IPS-NIHi7 (cell line): ENCODE data around the gene VEGFA.

ENCODE experiments used
- DNase-seq: peaks from one replicate; pipeline ENCODE4 v3.0.0; 2012; ENCODE audit warnings: mixed read lengths; ENCODE audit errors: extremely low spot score

VEGFA gene

DNA sequence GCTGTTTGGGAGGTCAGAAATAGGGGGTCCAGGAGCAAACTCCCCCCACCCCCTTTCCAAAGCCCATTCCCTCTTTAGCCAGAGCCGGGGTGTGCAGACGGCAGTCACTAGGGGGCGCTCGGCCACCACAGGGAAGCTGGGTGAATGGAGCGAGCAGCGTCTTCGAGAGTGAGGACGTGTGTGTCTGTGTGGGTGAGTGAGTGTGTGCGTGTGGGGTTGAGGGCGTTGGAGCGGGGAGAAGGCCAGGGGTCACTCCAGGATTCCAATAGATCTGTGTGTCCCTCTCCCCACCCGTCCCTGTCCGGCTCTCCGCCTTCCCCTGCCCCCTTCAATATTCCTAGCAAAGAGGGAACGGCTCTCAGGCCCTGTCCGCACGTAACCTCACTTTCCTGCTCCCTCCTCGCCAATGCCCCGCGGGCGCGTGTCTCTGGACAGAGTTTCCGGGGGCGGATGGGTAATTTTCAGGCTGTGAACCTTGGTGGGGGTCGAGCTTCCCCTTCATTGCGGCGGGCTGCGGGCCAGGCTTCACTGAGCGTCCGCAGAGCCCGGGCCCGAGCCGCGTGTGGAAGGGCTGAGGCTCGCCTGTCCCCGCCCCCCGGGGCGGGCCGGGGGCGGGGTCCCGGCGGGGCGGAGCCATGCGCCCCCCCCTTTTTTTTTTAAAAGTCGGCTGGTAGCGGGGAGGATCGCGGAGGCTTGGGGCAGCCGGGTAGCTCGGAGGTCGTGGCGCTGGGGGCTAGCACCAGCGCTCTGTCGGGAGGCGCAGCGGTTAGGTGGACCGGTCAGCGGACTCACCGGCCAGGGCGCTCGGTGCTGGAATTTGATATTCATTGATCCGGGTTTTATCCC lies at the start of gene VEGFA:
TSS of gene VEGFA (plus strand) at position 686 of the 846 bp plus-strand sequence.
- peak; percentile 93 for DNase-seq

DNA sequence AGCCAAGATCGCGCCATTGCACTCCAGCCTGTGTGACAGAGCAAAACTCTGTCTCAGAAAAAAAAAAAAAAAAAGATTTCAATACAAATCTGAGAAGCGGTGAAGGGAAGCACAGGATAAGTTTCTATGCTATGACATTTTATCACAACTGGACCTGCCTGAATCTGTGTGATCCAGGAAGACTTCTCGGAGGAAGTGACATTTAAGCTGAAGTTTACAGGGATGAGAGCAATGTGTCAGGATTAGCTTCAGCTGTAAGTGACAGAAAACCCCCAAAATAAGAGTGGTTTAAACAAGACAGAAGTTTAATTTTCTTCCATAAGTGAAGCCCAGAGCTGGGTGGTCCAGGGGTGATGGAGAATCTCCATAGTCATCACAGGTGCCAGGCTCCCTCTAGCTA lies 49.0 kb upstream of the VEGFA start:
- DNase-seq = no peak

DNA sequence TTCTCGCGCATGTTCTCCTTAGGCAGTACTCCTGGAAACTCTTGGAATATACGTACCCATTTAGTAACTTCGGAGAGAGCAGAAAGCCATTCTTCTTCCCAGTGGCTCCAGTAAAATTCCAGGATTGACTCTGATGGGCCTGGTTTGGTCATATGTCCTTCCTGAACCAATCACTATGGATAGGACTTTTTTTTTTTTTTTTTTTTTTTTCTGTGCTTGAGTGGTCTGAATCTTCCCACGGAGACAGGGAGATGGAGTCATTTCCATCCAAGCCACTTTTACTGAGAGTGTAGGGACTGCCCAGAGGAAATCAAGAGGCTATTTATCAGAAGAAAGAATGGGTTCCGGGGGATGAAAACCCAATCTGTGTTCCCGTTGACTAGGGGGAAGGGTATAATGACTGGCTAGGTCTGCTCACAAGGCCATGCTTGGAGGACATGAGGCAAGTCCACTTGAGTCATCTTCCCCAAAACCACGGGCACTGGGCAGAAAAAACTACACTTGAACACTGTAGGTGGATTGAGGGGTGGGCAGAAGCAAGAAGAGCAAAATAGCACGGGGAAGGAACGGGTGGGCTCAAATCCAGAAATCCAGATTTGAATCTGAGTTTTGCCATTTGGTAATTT lies 47.0 kb upstream of the VEGFA start:
- no peak for DNase-seq

DNA sequence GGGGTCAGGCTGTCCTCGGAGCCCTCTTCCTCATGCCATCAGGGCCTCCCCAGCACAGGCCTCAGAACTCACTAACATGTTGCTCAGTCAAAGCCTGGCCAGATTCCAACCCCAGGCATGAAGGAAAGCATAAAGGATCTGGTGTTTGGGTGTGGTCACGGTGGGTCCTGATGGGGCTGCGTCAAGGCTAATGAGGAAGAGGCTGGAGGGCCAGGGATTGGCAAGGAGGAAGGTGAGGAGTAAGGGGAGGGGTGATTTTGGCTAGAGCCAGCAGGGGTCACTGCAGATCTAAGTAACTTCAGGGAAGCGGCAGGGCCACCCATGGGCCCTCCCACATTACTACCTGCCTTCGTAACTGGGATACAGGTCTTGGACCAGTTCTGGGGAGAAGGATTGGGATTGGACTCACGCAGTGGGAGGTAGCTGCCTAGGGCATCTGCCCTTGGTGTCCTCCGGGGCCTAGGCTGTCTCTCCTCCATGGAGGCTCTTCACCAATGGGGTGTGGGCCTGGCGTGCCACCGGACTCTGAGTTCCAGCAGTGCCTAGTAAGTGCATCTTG lies 46.2 kb upstream of the VEGFA start:
- DNase-seq = peak; percentile 89

DNA sequence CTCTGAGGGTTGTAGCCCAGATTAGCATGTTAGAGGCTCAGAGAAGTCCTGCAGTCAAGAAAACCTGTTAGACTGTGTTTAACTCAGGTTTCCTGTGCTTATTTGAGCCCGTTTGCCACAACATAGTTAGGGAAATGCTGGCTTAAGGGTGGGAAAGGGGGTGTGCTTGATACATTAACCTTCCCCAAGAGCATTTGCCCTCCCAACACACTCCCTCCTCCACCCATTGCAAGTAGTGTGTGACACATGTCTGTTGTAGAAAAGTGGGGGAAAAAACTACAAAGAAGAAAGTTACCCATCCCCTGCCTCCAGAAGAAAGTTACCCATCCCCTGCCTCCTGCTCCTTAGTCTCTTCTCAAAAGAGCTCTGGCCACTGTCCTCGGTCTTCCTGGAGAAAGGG lies 45.7 kb upstream of the VEGFA start:
- DNase-seq = no peak

DNA sequence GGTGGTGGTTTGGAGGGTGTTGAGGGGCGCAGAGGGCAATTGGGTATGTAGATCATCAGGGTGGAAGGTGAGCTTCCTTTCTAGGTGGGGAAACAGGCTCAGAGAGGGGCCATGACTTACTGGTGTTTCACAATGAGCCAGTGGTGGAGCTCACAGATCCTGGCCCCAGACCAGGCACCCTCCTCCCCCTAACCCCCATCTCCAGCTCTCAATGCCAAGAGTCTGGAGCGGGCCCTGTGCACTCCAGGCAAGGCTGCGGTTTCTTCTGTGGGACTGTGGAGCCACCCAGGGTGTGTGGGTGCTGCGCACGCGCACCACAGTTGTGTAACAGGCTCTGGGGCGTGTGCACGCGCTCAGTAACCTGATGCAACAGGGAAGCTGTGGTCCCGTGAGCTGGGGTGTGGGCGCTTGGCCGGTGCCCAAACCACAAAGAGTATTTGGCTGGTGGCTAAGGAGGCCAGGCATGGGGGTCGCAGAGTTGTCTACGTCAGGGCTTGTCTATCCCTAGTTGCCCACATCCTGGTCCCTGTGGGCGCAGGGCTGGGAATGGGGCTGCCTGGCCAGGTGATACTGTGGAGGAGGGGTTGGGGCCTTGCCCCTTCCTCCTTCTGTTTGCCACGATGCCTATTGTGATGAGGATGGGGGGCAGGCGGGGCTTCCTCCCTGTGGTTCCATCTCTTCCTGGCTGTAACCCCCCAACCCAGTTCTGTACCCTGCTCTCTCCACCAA lies 44.9 kb upstream of the VEGFA start:
- no peak for DNase-seq

DNA sequence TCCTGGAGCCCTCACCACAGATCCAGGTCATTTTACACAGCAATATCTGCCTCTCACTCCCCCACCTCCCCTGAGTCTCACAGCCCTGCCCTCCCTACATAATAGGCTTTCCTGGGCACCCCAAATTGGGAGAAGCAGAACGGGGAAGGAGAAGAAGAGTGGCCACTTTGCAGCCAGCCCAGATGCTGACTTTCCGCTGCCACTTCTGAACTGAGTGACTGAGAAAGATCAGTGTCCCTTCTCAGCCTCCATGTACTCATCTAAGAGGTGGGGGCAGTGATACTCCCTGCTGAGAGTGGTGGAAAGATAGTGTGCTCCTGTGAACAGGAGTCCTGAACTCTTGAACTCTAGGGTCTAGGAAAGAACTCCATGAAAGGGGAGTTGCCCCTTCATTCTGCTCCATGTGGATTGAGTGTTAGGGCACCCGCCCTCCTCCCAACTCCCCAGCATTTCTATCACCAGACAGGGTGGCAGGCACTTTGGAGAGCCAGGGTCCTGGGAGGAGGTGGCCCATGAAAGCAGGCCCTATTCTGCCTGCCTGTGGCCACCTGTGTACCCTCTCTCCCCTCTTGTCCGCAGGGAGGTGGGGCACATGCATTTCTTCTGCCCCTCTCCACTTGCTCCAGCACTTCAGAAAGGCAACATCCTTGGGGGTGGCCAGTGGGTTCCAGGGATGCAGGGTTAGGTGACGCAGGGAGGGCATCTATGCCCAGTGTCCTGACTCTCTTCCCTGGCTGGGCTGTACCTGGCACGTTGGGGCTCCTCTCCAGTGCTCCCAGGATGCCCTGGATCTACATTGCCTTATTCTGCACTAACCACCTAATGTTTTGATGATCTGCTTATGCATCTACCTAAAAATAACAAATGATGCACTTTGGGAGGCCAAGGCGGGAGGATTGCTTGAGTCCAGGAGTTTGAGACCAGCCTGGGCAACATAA lies 44.1 kb upstream of the VEGFA start:
- DNase-seq = no peak

DNA sequence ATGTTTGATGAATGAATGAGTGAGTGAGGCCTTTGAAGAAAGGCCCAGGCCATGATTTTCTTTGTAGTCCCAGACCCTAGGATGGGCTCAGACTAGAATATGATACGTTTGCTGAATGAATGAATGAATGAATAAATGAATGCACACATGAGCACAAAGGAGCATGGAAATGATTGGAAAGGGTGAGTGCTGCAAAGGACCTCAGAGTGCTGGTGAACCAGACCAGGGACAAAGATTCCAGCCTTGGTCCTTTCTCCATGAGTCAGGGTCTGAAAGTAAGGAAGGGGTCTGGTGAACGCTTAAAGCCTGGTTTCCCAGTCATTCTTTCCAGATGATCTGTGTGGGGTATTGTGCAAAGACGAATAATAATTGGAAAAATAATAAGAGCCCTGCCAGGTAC lies 42.4 kb upstream of the VEGFA start:
- no peak for DNase-seq

DNA sequence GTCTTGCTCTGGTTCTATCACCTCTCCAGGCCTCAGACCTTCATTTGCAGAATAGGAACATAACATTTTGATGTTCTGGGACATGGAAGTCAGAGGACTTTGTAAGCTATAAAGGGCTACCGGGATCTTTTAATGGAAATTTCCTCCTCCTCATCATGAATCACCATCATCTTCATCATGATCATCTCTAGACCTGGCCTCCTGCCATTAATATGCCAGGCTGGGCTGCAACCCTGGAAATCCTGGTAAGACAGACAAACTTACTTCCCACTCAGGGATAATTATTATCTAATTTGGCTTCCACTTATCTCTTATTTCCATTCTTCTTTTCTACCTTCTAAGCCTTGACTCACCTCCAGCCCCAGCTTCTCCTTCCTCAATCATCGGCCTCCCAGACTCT lies 41.4 kb upstream of the VEGFA start:
- no peak for DNase-seq

DNA sequence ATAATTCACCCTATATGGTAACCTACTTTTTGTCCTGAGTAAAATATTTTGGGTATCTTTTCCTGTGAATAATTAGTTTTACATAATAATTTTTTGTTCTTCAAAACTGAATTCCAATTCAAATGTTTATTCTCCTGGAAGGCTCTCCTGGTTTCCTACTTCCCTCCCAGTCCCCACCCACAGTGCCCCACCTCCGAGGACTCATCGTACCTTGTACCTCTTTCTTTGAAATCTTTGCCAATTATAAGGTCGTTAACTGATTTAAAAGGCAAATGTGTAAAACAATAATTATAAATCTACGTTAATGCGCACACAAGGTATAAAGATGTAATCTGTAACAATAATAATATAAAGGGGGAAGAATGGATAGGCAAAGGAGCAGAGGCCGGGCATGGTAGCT lies 40.5 kb upstream of the VEGFA start:
- DNase-seq = no peak

DNA sequence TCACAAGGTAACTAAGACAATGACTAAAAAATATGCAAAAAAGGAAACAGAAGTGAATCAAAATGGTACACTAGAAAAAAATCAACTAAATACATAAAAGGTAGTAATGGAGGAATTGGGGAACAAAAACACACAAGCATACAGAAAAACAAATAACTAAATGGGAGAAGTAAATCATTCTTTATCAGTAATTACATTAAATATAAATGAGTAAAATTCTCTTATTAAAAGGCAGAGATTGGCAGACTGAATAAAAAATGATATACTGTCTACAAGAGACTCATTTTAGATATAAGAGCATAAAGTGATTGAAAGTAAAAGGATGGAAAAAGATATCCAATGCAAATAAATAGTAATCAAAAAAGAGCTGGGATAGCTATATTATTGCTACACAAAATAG lies 39.4 kb upstream of the VEGFA start:
- no peak for DNase-seq

DNA sequence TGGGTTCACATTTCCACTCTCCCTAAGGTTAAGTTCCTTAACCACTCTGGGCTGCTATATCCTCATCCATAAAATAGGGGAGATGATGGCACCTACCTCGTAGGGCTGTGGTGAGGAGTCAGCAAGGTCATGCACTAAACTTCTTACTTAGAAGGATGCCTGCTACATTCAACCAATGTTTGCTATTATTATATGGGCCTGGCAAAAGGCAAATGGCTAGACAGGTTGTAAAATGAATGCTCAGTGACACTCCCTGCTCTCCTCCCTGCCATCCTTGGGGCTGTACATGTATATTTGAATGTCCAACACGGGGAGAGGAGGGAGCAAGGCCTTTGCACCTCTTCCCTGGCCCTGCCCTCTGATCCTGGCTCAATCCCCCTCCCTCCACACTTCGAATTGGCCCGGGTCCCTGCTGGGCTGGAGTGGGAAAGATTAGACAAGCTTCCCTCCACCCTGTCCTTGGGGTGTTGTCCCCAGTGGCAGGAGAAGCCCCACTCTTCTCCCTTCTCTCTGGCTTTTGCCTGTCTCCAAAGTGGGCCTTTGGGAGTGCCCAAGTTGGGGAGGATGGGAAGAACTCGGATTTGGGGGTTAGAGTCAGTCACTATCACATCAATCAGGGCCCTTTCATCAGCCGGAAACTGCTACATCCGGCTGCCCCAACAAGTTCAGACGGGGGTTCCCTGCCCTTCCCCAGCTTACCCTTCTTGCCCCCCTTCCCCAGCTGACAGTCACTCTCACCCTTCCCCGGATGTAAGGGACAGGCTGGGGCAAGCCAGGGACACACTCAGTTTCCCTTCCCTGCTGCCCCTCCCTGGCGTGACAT lies 36.3 kb upstream of the VEGFA start:
- no peak for DNase-seq

DNA sequence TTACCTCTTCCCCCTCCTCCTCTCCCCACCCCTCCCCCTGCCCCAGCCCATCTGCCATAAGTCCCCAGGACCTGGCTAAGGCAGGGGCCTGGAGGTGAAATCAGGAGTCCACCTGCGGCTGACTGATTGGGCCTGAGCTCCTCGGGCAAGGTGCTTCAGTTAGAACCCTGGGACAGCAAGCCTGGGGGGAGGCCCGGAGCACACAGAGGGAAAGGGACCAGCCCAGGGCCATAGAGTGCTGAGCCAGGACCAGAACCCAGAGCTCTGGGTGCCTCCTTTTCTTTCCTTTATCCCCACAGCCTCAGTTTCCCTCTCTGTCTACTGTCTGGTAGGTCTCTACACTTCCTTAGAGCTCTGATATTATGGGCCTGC lies 35.7 kb upstream of the VEGFA start:
- no peak for DNase-seq

DNA sequence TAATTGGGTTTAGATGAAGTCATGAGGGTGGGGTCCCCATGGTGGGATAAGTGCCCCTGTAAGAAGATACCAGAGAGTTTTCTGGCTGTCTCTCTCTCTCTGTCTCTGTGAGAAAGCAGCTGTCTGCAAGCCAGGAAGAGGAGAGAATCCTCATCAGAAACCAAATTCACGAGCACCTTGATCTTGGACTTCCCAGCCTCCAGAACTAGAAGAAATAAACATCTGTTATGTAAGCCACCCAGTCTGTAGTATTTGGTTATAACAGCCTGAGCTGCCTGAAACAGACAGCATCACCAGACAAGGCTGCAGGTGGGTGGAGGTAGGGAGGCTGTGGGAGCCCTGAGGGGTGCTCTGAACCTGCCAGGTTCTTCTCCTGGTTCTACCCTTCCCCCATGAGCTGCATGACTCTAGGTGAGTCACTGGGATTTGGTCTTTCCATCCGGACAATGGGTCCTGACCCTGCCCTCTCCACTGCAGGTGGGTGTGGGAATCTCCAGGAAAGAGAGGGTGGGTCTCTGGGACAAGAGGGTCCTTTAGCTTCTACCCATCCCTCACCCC lies 34.3 kb upstream of the VEGFA start:
- no peak for DNase-seq

DNA sequence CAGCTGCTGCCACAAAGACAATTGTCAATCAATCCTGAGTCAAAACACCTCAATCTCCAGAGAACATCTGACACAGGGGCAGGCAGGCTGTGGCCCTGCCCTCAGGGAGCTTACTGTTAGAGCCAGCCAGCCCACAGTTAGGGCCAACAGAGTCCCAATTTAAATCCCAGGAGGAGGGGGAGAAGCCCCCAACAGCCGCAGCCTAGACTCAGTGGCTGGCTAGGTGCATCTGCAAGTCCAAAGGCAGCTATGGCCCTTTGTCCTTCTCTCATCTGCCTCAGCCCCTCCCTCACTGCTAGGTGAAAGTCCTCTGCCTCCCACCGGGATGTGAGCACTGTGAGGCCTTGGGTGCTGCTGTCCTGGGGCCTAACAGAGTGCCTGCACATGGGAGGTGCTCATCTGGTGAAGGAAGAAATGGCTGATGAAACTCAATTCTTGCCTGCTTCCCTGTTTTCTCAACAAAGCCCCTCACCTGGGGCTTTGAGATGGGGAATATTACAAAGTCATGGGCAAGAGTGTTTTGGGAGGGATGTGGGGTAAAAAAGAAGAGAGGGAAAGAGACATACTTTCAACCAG lies 33.7 kb upstream of the VEGFA start:
- DNase-seq = no peak

DNA sequence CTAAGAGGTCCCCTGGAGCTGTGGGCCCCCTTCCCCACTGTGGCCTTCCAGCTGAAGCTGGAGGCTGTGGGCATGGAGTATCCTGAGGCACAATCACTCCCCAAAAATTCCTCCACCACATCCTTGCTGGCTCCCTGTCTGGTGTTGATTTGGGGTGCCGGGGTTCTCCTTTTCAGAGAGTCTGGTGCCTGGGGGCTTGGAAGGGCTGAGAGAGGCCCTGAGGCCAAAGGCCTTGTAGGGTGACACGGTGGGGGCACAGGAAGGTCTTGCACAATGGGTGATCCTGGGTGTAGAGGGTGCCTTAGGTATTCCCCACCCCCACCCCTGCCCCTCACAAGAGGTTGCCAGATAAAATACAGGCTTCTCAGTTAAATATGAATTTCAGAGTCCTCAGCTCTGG lies 33.2 kb upstream of the VEGFA start:
- no peak for DNase-seq

DNA sequence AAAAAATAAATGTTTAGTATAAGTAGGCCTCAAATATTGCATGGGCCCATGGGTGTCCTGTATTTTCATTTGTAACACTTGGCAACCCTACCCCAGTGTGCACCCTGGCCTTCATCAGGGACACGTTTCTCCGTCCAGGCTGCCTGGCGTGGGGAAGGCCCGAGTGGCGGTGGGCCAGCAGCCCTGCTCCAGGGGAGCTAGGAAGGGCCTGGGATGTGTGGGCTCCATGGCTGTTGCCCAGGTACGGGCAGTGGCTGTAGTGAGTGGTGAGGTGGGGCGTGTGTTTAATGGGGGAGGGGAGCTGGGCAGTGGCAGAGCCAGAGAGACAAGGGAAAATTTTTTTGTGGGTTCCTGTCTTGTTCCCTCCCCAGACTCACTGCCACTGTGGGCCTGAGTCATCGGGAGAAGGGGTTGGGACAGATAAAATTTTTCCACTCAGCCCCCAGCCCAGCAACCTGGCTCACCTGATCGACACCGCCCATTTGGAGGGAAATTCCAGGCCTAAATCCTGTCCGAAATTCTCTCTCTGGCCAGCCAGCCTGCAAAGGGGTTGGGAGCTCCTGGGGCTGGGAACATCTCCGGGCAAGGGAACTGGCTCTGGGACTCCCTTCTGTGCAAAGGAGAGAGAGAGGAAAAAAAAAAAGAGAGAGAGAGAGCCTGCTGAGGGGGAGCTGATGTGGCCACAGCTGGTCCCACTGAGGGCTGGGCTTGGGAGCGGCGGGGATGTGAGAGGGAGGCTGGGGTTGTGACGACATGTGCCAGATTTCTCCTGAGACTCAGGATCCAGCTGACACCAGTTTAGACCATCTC lies 32.5 kb upstream of the VEGFA start:
- DNase-seq = no peak

DNA sequence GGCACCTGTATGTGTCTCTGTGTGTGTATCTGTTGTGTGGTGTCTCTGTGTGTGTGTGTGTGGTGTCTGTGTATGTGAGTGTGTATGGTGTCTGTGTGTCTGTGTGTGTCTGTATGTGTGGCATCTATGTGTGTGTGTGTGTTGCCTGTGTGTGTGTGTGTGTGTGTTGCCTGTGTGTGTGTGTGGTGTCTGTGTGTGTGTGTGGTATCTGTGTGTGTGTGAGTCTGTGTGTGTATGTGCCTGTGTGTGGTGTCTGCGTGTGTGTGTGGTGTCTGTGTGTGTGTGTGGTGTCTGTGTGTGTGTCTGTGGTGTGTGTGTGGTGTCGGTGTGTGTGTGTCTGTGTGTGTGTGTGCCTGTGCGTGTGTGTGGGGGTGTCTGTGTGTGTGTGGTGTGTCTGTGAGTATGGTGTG lies 31.7 kb upstream of the VEGFA start:
- no peak for DNase-seq
